Glomerular endothelial cell (primary cell): Measurements from ENCODE around the gene GIMAP6. TPM values are rescaled to one million over a fixed set of nuclear protein-coding genes. Genes with fewer than 3 reads are reported as not detected.
"Not testable (repeated sequence)": the region's sequence is repeated elsewhere in the genome, so short reads cannot be mapped to it uniquely, and the experiment has no call there.

Experiments used
- DNase-seq: peaks from one replicate; pipeline ENCODE4 v3.0.0-alpha.2; 2011; ENCODE audit warnings: low read depth, low spot score; ENCODE audit errors: extremely low read depth
- total RNA-seq: library from RNA; depleted of rRNA; stranded (reverse); fragments of >200 nt; gene quantifications from 2 replicates; pipeline ENCODE4 v1.2.3, GENCODE V29; 2015

The GIMAP6 gene
- 75.3 and 82.2 TPM in 2 replicates for total RNA-seq

DNA sequence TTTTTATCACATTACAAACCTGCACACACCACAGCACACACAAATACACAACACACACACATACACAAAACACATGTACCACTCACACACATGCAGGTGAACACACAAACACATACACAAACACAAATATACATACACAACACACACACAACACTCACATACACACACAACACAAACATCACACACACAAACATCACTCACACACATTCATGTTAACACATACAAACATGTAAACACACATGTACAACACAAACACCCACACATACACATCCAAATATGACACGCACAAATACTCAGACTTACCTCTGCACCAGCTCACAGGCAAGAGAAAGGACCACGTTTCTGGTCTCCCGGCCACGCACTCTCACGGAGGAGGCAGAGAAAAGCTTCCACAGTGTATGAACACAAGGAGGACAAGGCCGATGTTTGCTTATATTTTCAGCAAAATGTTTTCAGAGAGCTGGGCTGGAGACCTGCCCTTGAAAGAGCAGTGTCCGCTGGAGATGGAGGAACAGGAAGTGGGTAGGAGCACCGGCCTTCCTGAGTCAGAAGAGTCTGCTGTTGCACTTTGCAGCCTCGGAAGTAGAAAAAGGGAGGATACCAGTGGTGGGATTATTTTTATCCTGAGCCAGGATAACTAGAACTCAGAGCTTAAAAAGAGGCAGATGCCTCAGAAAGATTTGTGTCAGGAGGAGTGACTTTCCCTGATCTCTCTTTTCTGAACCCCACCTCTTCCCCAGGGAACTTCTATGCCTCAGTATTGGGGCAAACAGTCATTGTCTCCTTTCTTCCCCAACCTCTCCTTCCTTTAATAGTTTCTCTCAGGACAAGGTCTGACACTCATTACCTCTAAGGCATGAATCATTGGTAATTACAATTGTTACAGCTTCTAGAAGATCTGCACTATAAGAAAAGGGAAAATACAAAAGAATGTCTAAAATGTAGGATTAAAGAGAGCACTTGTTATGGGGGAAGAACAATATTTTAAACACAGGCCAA is at the start of gene GIMAP6:
Gene GIMAP6, minus strand, starts transcription at position 520 of the 999 bp plus-strand sequence. CDS start 2,243 bp downstream, outside the sequence.
- DNase-seq = no peak

DNA sequence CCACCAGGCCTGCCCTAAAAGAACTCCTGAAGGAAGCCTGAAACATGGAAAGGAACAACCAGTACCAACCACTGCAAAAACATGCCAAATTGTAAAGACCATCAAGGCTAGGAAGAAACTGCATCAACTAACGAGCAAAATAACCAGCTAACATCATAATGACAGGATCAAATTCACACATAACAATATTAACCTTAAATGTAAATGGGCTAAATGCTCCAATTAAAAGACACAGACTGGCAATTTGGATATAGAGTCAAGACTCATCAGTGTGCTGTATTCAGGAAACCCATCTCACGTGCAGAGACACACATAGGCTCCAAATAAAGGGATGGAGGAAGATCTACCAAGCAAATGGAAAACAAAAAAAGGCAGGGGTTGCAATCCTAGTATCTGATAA is 48.2 kb upstream of the GIMAP6 start:
- DNase-seq = not testable (repeated sequence)

GRCh38 chr7:150678601-150679000 is 46.4 kb upstream of the GIMAP6 start:
- DNase-seq = not testable (repeated sequence)

DNA sequence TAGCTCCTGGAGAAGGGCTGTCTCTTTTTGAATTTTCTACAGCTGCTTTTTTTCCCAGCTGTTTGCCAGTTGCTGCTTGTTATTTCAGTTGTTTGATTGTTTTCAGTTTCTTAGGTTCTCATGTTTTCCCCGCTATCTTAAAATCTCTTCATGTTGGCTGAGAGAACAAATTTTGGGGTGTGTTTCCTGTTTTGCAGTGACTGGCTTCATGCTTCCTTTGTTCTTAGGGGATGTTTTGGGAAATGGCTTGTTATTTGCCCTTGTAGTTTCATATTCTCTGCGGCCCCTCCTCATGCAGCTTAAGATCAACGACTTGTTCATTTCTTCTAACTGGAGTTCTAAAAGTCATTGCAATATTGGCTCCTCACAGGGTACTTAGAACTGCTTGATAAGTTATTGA is 44.7 kb upstream of the GIMAP6 start:
- peak; percentile 25 for DNase-seq

DNA sequence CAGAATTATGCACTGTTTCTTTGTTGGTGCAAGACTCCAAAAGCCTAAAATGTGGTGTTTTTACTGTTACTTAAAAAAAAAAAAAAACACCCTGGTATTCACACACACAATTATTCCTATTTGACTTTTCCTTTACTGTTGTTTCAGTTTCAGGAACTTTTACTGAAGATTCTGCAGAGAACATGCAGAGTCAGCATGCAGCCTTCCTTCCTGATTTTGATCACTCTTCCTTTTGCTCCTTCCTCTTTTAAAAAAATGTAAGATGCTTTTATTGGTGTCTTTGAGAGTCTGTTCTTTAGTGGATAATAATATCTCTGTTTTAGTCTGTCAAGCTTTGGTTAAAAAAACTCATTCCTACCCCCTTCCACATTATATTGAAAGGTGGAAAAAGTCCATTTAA is 44.1 kb upstream of the GIMAP6 start:
- DNase-seq = not testable (repeated sequence)

GRCh38 chr7:150675714-150676113 is 43.5 kb upstream of the GIMAP6 start:
- DNase-seq = no peak

DNA sequence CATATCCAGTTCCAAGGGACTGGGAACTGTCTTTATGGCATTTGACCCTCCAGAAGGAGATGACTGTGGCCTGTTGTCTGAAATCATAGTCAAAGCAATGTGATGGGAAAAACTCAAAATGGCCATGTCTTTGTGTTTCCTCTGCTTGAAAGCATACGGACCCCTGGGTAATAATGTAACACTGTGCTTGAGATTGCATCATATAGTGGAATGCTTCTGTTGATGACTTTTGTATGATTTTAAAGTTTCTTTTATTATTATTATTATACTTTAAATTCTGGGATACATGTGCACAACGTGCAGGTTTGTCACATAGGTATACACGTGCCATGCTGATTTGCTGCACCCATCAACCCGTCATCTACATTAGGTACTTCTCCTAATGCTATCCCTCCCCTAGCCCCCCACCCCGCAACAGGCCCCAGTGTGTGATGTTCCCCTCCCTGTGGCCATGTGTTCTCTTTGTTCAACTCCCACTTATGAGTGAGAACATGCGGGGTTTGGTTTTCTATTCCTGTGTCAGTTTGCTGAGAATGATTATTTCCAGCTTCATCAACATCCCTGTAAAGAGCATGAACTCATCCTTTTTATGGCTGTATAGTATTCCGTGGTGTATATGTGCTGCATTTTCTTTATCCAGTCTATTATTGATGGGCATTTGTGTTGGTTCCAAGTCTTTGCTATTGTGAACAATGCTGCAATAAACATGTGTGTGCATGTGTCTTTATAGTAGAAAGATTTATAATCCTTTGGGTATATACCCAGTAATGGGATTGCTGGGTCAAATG is 39.8 kb upstream of the GIMAP6 start:
- not testable (repeated sequence) for DNase-seq

- no peak for DNase-seq
Measured at GRCh38 chr7:150668977-150669376, 36.8 kb upstream of the GIMAP6 start.

GRCh38 chr7:150668472-150668911 is 36.3 kb upstream of the GIMAP6 start:
- no peak for DNase-seq

DNA sequence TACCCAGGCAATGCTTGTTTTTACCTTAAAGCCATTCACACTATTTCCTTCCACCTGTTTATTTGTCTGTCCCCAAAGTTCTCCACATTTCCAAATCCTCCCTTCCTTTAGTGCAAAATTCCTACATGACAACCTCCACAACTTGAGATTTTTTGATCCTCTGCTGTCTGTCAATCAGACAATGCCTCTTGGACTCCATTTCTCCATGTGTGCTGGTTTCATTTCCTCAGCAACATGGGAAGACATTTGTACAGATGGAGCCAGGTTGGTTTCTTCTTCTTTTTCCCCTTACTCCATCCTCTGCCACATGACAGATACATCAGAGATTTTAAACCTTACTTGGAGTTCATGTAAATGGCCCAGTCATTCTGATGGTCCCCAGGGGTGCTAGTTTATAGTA is 34.2 kb upstream of the GIMAP6 start:
- no peak for DNase-seq

DNA sequence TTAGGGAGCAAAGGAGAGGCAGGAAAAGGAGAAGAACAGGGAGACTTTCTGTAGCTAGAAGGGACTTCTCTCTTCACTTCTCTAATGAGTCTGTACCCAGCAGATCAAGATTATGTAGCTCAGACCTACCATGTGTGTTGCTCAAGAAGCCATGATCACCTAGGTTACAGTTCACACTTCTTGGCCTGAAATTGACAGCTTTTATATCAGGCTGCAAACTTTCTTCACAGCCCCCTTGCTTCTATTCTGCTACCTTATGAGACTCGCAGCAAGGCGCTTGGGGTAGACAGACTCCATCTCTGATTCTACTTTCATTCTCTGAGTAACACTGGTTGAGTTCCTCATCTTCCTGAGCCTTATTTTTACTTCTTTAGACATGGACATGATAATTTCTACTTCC is 33.7 kb upstream of the GIMAP6 start:
- DNase-seq = no peak

DNA sequence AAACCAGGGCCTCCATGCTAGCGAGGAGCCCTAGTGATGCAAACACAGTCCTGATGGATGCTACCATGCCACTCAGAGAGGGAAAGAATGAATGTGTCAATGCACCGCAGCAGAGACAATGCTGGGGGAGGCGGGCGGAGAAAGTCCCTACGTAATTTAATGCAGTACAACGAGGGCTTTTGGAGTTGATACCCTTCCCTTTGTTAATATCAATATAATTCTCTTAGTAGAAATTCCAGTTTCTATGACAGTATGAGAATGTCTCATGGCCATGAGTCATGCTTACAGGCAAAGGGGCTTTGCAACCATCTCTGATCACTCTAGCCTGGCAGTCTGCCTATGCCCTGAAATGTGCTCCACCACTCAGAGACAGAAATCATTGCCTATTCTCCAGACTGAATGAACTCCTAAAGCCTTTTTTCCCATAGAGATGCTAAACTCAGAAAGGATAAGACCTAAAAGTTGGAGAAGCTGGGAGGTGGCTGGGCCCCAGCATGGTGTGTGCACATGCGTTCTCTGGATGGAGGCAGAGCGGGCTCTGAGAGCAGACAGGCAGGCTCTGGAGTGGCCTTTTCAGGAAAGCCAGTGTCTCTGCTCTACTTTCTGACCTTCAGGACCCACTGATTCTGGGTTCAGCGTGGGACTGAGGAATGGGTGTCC is 33.0 kb upstream of the GIMAP6 start:
- no peak for DNase-seq

- DNase-seq = no peak
Measured at GRCh38 chr7:150663802-150664494, 31.8 kb upstream of the GIMAP6 start.

- not testable (repeated sequence) for DNase-seq
Measured at GRCh38 chr7:150662821-150663220, 30.6 kb upstream of the GIMAP6 start.

- DNase-seq = no peak
Measured at GRCh38 chr7:150660939-150661613, 28.9 kb upstream of the GIMAP6 start.

DNA sequence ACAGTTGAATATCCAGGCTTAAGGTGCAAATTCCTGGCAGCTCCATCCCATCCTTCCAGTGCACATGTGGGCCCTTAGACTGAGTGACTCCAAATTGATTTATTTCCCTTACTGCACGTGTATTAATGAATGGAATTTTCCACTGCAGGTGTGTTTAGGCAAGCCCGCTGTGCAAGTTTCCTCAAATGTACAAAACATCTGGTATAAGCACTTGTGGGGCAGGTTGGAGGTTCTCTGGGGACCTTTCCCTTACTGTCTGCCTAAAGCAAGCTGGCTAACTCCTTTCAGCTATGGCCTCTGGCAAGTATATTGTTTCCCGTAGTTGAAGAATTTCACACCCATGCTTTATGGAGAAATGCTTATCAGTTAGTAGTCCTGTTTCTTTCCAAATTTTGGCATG is 25.3 kb upstream of the GIMAP6 start:
- DNase-seq = no peak

- DNase-seq = no peak
Measured at GRCh38 chr7:150656047-150656446, 23.9 kb upstream of the GIMAP6 start.

GRCh38 chr7:150654692-150655091 is 22.5 kb upstream of the GIMAP6 start:
- DNase-seq = no peak

DNA sequence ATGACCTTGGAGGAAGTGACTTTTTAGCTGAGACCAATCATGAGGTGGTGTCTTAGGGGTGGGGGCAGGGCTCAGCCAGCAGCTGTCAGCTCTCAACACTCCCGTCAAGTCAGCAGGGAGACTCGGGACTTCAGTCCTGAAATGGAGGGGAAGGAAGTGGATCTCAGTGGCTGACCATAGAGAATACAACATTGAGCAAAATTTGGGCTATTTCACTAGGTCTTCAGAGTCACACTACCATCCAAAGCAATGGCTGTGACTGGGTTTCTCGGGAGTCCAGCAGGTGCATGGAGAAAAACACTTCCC is 16.8 kb upstream of the GIMAP6 start:
- DNase-seq = no peak
